GM12878 (cell line): ENCODE measurements around the gene RAPGEF1. TPM values are rescaled to one million over a fixed set of nuclear protein-coding genes. Genes with fewer than 3 reads are reported as not detected.

ENCODE experiments used
- BCLAF1 ChIP-seq: fragments of 450-650 bp; IDR thresholded peaks from 2 replicates; pipeline ENCODE4 v1.6.1; 2017; ENCODE audit warnings: antibody characterized with exemption, mild to moderate bottlenecking, moderate library complexity
- CBX3 ChIP-seq: fragments of 200-600 bp; sonication (generic); IDR thresholded peaks from 2 replicates; pipeline ENCODE4 v1.6.1; 2016; ENCODE audit warnings: low read depth, borderline replicate concordance
- CBX5 ChIP-seq: sonication (generic); IDR thresholded peaks from 2 replicates; pipeline ENCODE4 v1.6.1; 2016; ENCODE audit warnings: low read depth, moderate library complexity, mild to moderate bottlenecking, inconsistent platforms
- CTCF ChIP-seq, 3 experiments: IDR thresholded peaks in 2 of 3; conservative IDR thresholded peaks in 1 of 3; 2 replicates each; pipeline ENCODE4 v1.5.1; 2011; ENCODE audit warnings: low read depth in 3 of 3, low read length in 3 of 3, mild to moderate bottlenecking in 3 of 3, control low read depth in 2 of 3, moderate library complexity in 2 of 3, inconsistent platforms in 1 of 3, mixed read lengths in 1 of 3; ENCODE audit not compliant: control insufficient read depth in 2 of 3, insufficient read depth in 1 of 3; ENCODE audit errors: extremely low read depth in 1 of 3
- EED ChIP-seq: sonication (generic); IDR thresholded peaks from 2 replicates; pipeline ENCODE4 v1.6.1; 2016; ENCODE audit warnings: antibody characterized with exemption, low read depth
- ESRRA ChIP-seq: IDR thresholded peaks from 2 replicates; pipeline ENCODE4 v1.6.1; 2012; ENCODE audit warnings: mild to moderate bottlenecking, low read length, improper control_type of control experiment
- EZH2 ChIP-seq: IDR thresholded peaks from 2 replicates; pipeline ENCODE4 v1.6.1; 2012; ENCODE audit warnings: low read depth, mild to moderate bottlenecking, control low read depth, inconsistent platforms, low read length, borderline replicate concordance; ENCODE audit not compliant: control insufficient read depth
- HDAC6 ChIP-seq: fragments of 200-600 bp; sonication (generic); IDR thresholded peaks from one replicate; pipeline ENCODE4 v1.8.0; 2017; ENCODE audit warnings: antibody characterized with exemption; ENCODE audit not compliant: unreplicated experiment
- IRF4 ChIP-seq: IDR thresholded peaks from 2 replicates; pipeline ENCODE4 v1.6.1; 2011; ENCODE audit warnings: low read depth, low read length
- MTA2 ChIP-seq: fragments of 450-650 bp; IDR thresholded peaks from 2 replicates; pipeline ENCODE4 v1.6.1; 2016; ENCODE audit warnings: low read depth, mild to moderate bottlenecking, moderate library complexity
- REST ChIP-seq: IDR thresholded peaks from 2 replicates; pipeline ENCODE4 v1.6.1; 2012; ENCODE audit warnings: mild to moderate bottlenecking, low read depth, low read length
- SKIL ChIP-seq: fragments of 450-650 bp; IDR thresholded peaks from 2 replicates; pipeline ENCODE4 v1.6.1; 2017; ENCODE audit warnings: mild to moderate bottlenecking, low read depth, inconsistent platforms; ENCODE audit not compliant: poor library complexity, severe bottlenecking
- SUZ12 ChIP-seq: fragments of 200-600 bp; sonication (generic); IDR thresholded peaks from one replicate; pipeline ENCODE4 v1.6.1; 2018; ENCODE audit warnings: antibody characterized with exemption, mild to moderate bottlenecking; ENCODE audit not compliant: unreplicated experiment
- TAF1 ChIP-seq: IDR thresholded peaks from 2 replicates; pipeline ENCODE4 v1.6.1; 2011; ENCODE audit warnings: mild to moderate bottlenecking, low read depth, low read length, borderline replicate concordance
- ZNF207 ChIP-seq: fragments of 450-650 bp; IDR thresholded peaks from 2 replicates; pipeline ENCODE4 v1.6.1; 2014; ENCODE audit warnings: antibody characterized with exemption, mild to moderate bottlenecking, borderline replicate concordance
- ZNF274 ChIP-seq: IDR thresholded peaks from one replicate; pipeline ENCODE4 v1.8.0; 2011; ENCODE audit not compliant: insufficient read length, insufficient read depth
- ZNF622 ChIP-seq: fragments of 450-650 bp; IDR thresholded peaks from 2 replicates; pipeline ENCODE4 v1.6.1; 2017; ENCODE audit warnings: mild to moderate bottlenecking, inconsistent platforms
- polyA plus RNA-seq, 11 experiments: library from polyadenylated mRNA; depleted of rRNA in 4 of 11; unstranded in 6 of 11; stranded (reverse) in 5 of 11; fragments of >200 nt; fragmentation: Nextera tagmentation in 4 of 11; fragmentation: Illumina TruSeq in 1 of 11; extraction: Ambion mirVana in 4 of 11; extraction: Trizol in 1 of 11; gene quantifications; 1 replicate in 1 of 11; 2 replicates in 10 of 11; pipeline versions ENCODE4 v1.2.1 to v1.2.3, GENCODE V29; 2011 to 2016; ENCODE audit warnings: inconsistent platforms in 2 of 11, missing spikeins in 2 of 11, low read depth in 1 of 11
- total RNA-seq, 4 experiments: library from RNA; depleted of rRNA in 3 of 4; stranded (reverse); fragments of >200 nt in 3 of 4; fragmentation: Illumina TruSeq in 1 of 4; extraction: Trizol in 1 of 4; gene quantifications; 2 replicates each; pipeline versions ENCODE4 v1.2.1 to v1.2.3, GENCODE V29; 2013 to 2021

RAPGEF1 gene
- total and polyA plus RNA-seq, 10 of the 15 experiments (the other 5 are each of a cell fraction or from before 2014, with no cell fraction given), result 0.42 to 113 (median 45.9) TPM

GRCh38 chr9:131738293-131739132 is 1.4 kb downstream of the RAPGEF1 start (continued):
- TF ChIP-seq REST, result no peak
- no peak for TF ChIP-seq CBX5
- TF ChIP-seq TAF1, result 0 out of 2 replicates have a peak, but pooled peaks have one; percentile 5
- peak in 1 of 3 experiments; percentile 19; a peak in 1 of 6 replicates for TF ChIP-seq CTCF (IDR thresholded peaks at IDR 0.05 in 2 of 3, conservative IDR thresholded peaks at IDR 0.05 in 1 of 3; ENCODE audit: control insufficient read depth in 2 of 3, extremely low read depth in 1 of 3, insufficient read depth in 1 of 3, low read depth in 3 of 3, low read length in 3 of 3)
- no peak for TF ChIP-seq IRF4
- TF ChIP-seq ZNF622, result no peak
- TF ChIP-seq ESRRA, result no peak
- no peak for TF ChIP-seq SKIL
- TF ChIP-seq MTA2, result no peak
- TF ChIP-seq ZNF207, result no peak
- no peak for TF ChIP-seq EZH2
- TF ChIP-seq CBX3, result no peak
- TF ChIP-seq SUZ12, result no peak
- TF ChIP-seq HDAC6, result no peak
- TF ChIP-seq BCLAF1, result no peak
- no peak for TF ChIP-seq ZNF274
- peak; percentile 41; the same call in 1 of the 2 replicates for TF ChIP-seq EED
